CD4-positive, alpha-beta T cell treated with Interleukin-21 for 1 hour (primary cell): ENCODE measurements around the gene SETD1B.

Experiments
- DNase-seq: peaks from one replicate; pipeline ENCODE4 v3.0.0-alpha.2; 2020

SETD1B gene

GRCh38 chr12:121796855-121797751 lies 6.7 kb upstream of the SETD1B start:
- DNase-seq, result no peak

- no peak for DNase-seq
These were observed 5.6 kb upstream of the SETD1B start for GRCh38 chr12:121797937-121798786.

- DNase-seq, result no peak
These were observed 5.0 kb upstream of the SETD1B start for GRCh38 chr12:121798787-121799155.

GRCh38 chr12:121799156-121799841 lies 4.5 kb upstream of the SETD1B start:
- peak; percentile 76 for DNase-seq

GRCh38 chr12:121799842-121800693 lies 3.7 kb upstream of the SETD1B start:
- peak; percentile 74 for DNase-seq

GRCh38 chr12:121800694-121801594 lies 2.9 kb upstream of the SETD1B start:
- DNase-seq, result peak; percentile 76

- peak; percentile 76 for DNase-seq
These were observed 2.0 kb upstream of the SETD1B start for GRCh38 chr12:121801595-121802484.

GRCh38 chr12:121802485-121802842 lies 1.3 kb upstream of the SETD1B start:
- DNase-seq, result no peak

- peak; percentile 95 for DNase-seq
These were observed 738 bp upstream of the SETD1B start for GRCh38 chr12:121802843-121803698.

- peak; percentile 71 for DNase-seq
These were observed 755 bp downstream of the SETD1B start for GRCh38 chr12:121804417-121805111.

- no peak for DNase-seq
These were observed 1.6 kb downstream of the SETD1B start for GRCh38 chr12:121805171-121806008.

- DNase-seq, result peak; percentile 60
These were observed 2.3 kb downstream of the SETD1B start for GRCh38 chr12:121806009-121806545.

GRCh38 chr12:121806546-121807423 lies 3.0 kb downstream of the SETD1B start:
- DNase-seq, result no peak

GRCh38 chr12:121807642-121808347 lies 4.0 kb downstream of the SETD1B start:
- no peak for DNase-seq

GRCh38 chr12:121808623-121809022 lies 4.8 kb downstream of the SETD1B start:
- no peak for DNase-seq

- DNase-seq, result no peak
These were observed 5.9 kb downstream of the SETD1B start for GRCh38 chr12:121809712-121810116.
